Measurements from ENCODE around the gene BRD3. TPM values are rescaled to one million over a fixed set of nuclear protein-coding genes. Genes with fewer than 3 reads are reported as not detected.

BRD3 gene
- total RNA-seq, 1 experiment from 2014 or later, result 40.7 TPM

GRCh38 chr9:134048582-134048968, 19.3 kb downstream of the BRD3 start (continued):
- no peak for TF ChIP-seq YY1 (IDR thresholded peaks at IDR 0.05; ENCODE audit: extremely low read depth, insufficient replicate concordance, low read depth, low read length)
- no peak for TF ChIP-seq EZH2phosphoT487 (IDR thresholded peaks at IDR 0.05; ENCODE audit: borderline replicate concordance)

GRCh38 chr9:134047868-134048581, 19.8 kb downstream of the BRD3 start:
- no peaks in the 10 kb centered on the region for H3K79me2 ChIP-seq (ENCODE audit: insufficient read depth, low read length)
- H3K9me2 ChIP-seq (ENCODE audit: insufficient read depth), result no peaks in the 10 kb centered on the region
- DNase-seq (ENCODE audit: low read depth, low spot score) (no peak), ATAC-seq (no peak)
- H3K27ac ChIP-seq (ENCODE audit: low read depth, low read length), result no peak overlapping the region
- H3K9me3 ChIP-seq (ENCODE audit: control insufficient read depth in 1 of 2, insufficient read depth in 1 of 2, low read depth in 1 of 2, low read length in 2 of 2), result no peaks in the 10 kb centered on the region
- intact Hi-C loops (cut with micrococcal nuclease), result no loop called here
- POLR2A ChIA-PET, result no interaction called here
- no TSS peak for BruUV-seq (replicated peaks)
- H2AFZ ChIP-seq (ENCODE audit: low read depth, low read length, poor library complexity, severe bottlenecking), result no peak overlapping the region
- peaks cover 7 to 17% of the 10 kb centered on the region in 2 experiments; a peak in 2 of 4 replicates for H3K36me3 ChIP-seq (ENCODE audit: control insufficient read depth in 1 of 2, insufficient read depth in 2 of 2, low read length in 2 of 2)
- H4K20me1 ChIP-seq (ENCODE audit: insufficient read depth), result no peaks in the 10 kb centered on the region
- no peak overlapping the region for H3K4me2 ChIP-seq (ENCODE audit: low read length)
- no peaks in the 10 kb centered on the region for H3K4me1 ChIP-seq (ENCODE audit: control insufficient read depth in 1 of 2, insufficient read depth in 2 of 2, low read length in 2 of 2)
- no peak overlapping the region for H3K9ac ChIP-seq (ENCODE audit: low read length)
- H3K4me3 ChIP-seq (replicated peaks in 1 of 2; ENCODE audit: low read depth in 1 of 2, low read length in 2 of 2), result no peak overlapping the region
- CTCF ChIA-PET, result no interaction called here
- RAD21 ChIA-PET (ENCODE audit: low non-redundant PET in 1 of 2, low total read pairs in 2 of 2, uncharacterized antibody in 2 of 2, unreplicated experiment in 2 of 2), result no interaction called here
- no peaks in the 10 kb centered on the region for H3K27me3 ChIP-seq (ENCODE audit: insufficient read depth, low read length)
- no peak for TF ChIP-seq POLR2A (IDR thresholded peaks at IDR 0.05; ENCODE audit: borderline replicate concordance, extremely low read depth, insufficient read depth, insufficient read length)
- no peak for TF ChIP-seq EZH2phosphoT487 (IDR thresholded peaks at IDR 0.05; ENCODE audit: borderline replicate concordance)
- TF ChIP-seq ZNF274 (IDR thresholded peaks at IDR 0.05; ENCODE audit: low read depth, low read length), result no peak
- TF ChIP-seq REST (IDR thresholded peaks at IDR 0.05; ENCODE audit: low read depth), result no peak
- no peak for TF ChIP-seq POLR2AphosphoS5 (IDR thresholded peaks at IDR 0.05; ENCODE audit: low read depth, low read length)
- no peak for TF ChIP-seq FOSL1 (IDR thresholded peaks at IDR 0.05; ENCODE audit: low read depth)
- no peak for TF ChIP-seq RAD21 (IDR thresholded peaks at IDR 0.05; ENCODE audit: low read depth)
- TF ChIP-seq ATF3 (IDR thresholded peaks at IDR 0.05), result no peak
- no peak for TF ChIP-seq CBX3 (IDR thresholded peaks at IDR 0.05; ENCODE audit: low read depth)
- TF ChIP-seq ZFX (IDR thresholded peaks at IDR 0.05), result no peak
- no peak for TF ChIP-seq CTCF (IDR thresholded peaks at IDR 0.05 in 2 of 3, conservative IDR thresholded peaks at IDR 0.05 in 1 of 3; ENCODE audit: borderline replicate concordance in 1 of 3, insufficient read depth in 1 of 3, low read depth in 2 of 3, low read length in 2 of 3)
- no peak for TF ChIP-seq YY1 (IDR thresholded peaks at IDR 0.05; ENCODE audit: extremely low read depth, insufficient replicate concordance, low read depth, low read length)
- no peak for TF ChIP-seq EZH2 (IDR thresholded peaks at IDR 0.05)
- TF ChIP-seq CEBPB (IDR thresholded peaks at IDR 0.05; ENCODE audit: low read depth), result no peak
- TF ChIP-seq ZBTB33 (IDR thresholded peaks at IDR 0.05; ENCODE audit: extremely low read depth, insufficient replicate concordance, low read length), result no peak
- TF ChIP-seq JUND (IDR thresholded peaks at IDR 0.05), result no peak
- no peak for TF ChIP-seq MAX (IDR thresholded peaks at IDR 0.05)

All from HCT116 (cell line).